Subcutaneous adipose tissue (tissue), 4 donors: ENCODE data around the gene LUZP1. TPM values are rescaled to one million over a fixed set of nuclear protein-coding genes. Genes with fewer than 3 reads are reported as not detected.

Experiments used
- total RNA-seq, 4 donors: library from RNA; depleted of rRNA; stranded (reverse); fragments of >200 nt; gene quantifications; one replicate each; pipeline ENCODE4 v1.1.0, GENCODE V29; 2016
- TF ChIP-seq, protein P1 (sequence below): fragments of 450-650 bp; IDR thresholded peaks from one replicate; pipeline ENCODE4 v1.5.1; 2016; ENCODE audit warnings: low read depth, mild to moderate bottlenecking, control low read depth, antibody characterized with exemption, moderate library complexity

LUZP1 gene
- total RNA-seq, 4 donors from 2014 or later, result 23.3 to 30.3 (median 24.7) TPM

- TF ChIP-seq, protein P1, sequence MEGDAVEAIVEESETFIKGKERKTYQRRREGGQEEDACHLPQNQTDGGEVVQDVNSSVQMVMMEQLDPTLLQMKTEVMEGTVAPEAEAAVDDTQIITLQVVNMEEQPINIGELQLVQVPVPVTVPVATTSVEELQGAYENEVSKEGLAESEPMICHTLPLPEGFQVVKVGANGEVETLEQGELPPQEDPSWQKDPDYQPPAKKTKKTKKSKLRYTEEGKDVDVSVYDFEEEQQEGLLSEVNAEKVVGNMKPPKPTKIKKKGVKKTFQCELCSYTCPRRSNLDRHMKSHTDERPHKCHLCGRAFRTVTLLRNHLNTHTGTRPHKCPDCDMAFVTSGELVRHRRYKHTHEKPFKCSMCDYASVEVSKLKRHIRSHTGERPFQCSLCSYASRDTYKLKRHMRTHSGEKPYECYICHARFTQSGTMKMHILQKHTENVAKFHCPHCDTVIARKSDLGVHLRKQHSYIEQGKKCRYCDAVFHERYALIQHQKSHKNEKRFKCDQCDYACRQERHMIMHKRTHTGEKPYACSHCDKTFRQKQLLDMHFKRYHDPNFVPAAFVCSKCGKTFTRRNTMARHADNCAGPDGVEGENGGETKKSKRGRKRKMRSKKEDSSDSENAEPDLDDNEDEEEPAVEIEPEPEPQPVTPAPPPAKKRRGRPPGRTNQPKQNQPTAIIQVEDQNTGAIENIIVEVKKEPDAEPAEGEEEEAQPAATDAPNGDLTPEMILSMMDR, result no peak
Measured at GRCh38 chr1:23101101-23101827, 67.4 kb downstream of the LUZP1 start.

GRCh38 chr1:23100074-23100748 lies 68.4 kb downstream of the LUZP1 start:
- TF ChIP-seq, protein P1, result no peak

GRCh38 chr1:23099171-23099536 lies 69.5 kb downstream of the LUZP1 start:
- TF ChIP-seq, protein P1, result no peak

GRCh38 chr1:23098463-23099170 lies 70.0 kb downstream of the LUZP1 start:
- TF ChIP-seq, protein P1, result no peak

- TF ChIP-seq, protein P1, result no peak
Measured at GRCh38 chr1:23097316-23097715, 71.3 kb downstream of the LUZP1 start.

DNA sequence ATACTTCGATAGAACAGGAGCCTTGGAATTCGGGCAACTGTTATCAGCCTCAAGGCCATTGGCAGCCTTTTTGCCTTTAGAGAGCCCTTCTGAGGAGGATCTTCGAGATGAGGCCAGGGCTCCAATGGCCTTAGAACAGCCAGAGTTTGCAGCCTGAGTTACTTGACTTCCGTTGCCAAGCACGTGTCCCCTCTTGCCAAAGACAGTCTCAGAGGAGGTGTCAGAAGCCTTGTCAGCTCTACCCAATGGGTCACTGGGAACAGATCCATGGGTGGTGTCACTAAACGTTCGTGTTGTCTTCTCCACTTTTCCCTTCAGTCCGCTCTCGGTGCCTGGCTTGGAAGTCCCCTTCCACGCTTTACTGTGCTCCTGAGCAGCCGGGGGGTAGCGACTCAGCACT lies 76.2 kb downstream of the LUZP1 start:
- TF ChIP-seq, protein P1, result no peak

GRCh38 chr1:23091545-23091944 lies 77.1 kb downstream of the LUZP1 start:
- TF ChIP-seq, protein P1, result no peak
